ENCODE data around the gene SLC16A3. TPM values are rescaled to one million over a fixed set of nuclear protein-coding genes. Genes with fewer than 3 reads are reported as not detected.

SLC16A3 gene
- total RNA-seq, 1 donor from 2014 or later = 115 TPM

DNA sequence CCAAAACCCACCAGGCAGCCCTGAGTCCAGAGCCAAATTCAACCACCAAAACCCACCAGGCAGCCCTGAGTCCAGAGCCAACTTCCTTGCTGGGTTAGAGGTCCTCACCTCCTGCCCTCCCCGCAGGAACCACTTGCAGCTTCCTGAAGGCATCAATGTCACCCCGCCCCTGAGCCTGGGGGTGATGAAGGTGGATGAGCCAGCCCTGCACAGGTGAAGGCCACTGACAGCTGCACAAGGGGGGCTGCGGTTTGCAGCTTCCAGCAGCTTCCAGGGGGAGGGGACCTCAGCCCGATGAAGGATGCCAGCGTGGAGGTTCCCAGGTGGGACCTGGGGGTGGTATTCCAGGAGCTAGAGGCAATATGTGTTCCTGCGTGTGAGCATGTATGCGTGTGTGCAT lies 52.2 kb downstream of the SLC16A3 start:
- intact Hi-C loops (cut with micrococcal nuclease) = no loop called here

GRCh38 chr17:82281502-82282238 lies 52.8 kb downstream of the SLC16A3 start:
- intact Hi-C loops (cut with micrococcal nuclease) = no loop called here

GRCh38 chr17:82282239-82283207 lies 53.7 kb downstream of the SLC16A3 start:
- intact Hi-C loops (cut with micrococcal nuclease) = no loop called here

DNA sequence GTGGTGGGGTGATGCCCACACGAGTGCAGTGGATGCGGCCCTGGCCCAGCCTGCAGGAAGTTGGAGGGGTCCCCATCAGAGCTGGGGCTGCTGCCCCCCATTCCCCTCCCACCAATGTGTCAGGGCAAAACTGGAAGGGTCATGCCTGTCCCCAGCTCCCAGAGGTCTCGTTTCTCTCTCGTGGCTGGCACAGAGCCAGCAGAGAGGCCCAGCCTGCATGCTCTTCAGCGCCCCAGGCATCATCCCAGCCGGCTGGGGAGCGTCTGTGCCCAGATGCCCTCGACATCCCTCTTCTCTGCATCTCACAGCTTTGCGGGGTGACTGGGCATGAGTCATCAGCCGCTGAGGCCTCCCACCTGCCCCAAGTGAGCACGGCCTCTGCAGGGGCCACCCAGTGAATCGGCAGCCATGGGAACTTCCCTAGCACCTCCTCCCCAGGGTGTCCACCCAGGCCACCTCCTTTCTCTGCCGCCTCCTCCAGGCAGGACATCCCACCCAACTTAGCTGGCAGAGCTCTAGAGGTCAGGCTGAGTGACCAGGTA lies 54.4 kb downstream of the SLC16A3 start:
- intact Hi-C loops (cut with micrococcal nuclease) = no loop called here

GRCh38 chr17:82285141-82285540 lies 56.3 kb downstream of the SLC16A3 start:
- intact Hi-C loops (cut with micrococcal nuclease) = no loop called here

- intact Hi-C loops (cut with micrococcal nuclease) = no loop called here
Measured at GRCh38 chr17:82287013-82287867, 58.4 kb downstream of the SLC16A3 start.

GRCh38 chr17:82287868-82288801 lies 59.3 kb downstream of the SLC16A3 start:
- intact Hi-C loops (cut with micrococcal nuclease) = no loop called here

Other genes with a start within 250 kb of the SLC16A3 start
- gene CENPX, start 206.2 kb upstream of the SLC16A3 start, total RNA-seq = 82.9 and 87.9 TPM in 2 replicates
- 46.0 and 46.6 TPM in 2 replicates for gene LRRC45, start 205.7 kb upstream of the SLC16A3 start, total RNA-seq
- gene RAC3, start 197.4 kb upstream of the SLC16A3 start, total RNA-seq = 10.0 and 12.3 TPM in 2 replicates
- gene DCXR, start 191.3 kb upstream of the SLC16A3 start, total RNA-seq = 118 and 124 TPM in 2 replicates
- 20.8 and 20.9 TPM in 2 replicates for gene RFNG, start 177.2 kb upstream of the SLC16A3 start, total RNA-seq
- 86.4 and 87.5 TPM in 2 replicates for gene GPS1, start 177.1 kb upstream of the SLC16A3 start, total RNA-seq
- gene DUS1L, start 163.2 kb upstream of the SLC16A3 start, total RNA-seq = 113 and 129 TPM in 2 replicates
- 175 and 181 TPM in 2 replicates for gene FASN, start 130.8 kb upstream of the SLC16A3 start, total RNA-seq
- 59.0 and 60.1 TPM in 2 replicates for gene CCDC57, start 16.2 kb upstream of the SLC16A3 start, total RNA-seq
- gene CSNK1D, start 44.7 kb downstream of the SLC16A3 start, total RNA-seq = 127 and 128 TPM in 2 replicates
- gene CD7, start 88.6 kb downstream of the SLC16A3 start, total RNA-seq = 184 and 198 TPM in 2 replicates
- 3.4 and 4.0 TPM in 2 replicates for gene SECTM1, start 104.7 kb downstream of the SLC16A3 start, total RNA-seq
- gene TEX19, start 130.2 kb downstream of the SLC16A3 start, total RNA-seq = 0.09 and 0.14 TPM in 2 replicates
- 0.16 TPM in 1 of 2 replicates, not detected in the other for gene UTS2R, start 142.7 kb downstream of the SLC16A3 start, total RNA-seq
- gene HEXD, start 189.3 kb downstream of the SLC16A3 start, total RNA-seq = 47.3 and 51.1 TPM in 2 replicates
- 25.5 and 26.6 TPM in 2 replicates for gene OGFOD3, start 189.5 kb downstream of the SLC16A3 start, total RNA-seq
- 297 and 304 TPM in 2 replicates for gene CYBC1, start 221.7 kb downstream of the SLC16A3 start, total RNA-seq
- 109 and 110 TPM in 2 replicates for gene NARF, start 229.7 kb downstream of the SLC16A3 start, total RNA-seq